AG09319 (cell line): Measurements from ENCODE around the gene MRPL55.

Experiments used
- DNase-seq: peaks from one replicate; pipeline ENCODE4 v3.0.0-alpha.2; 2010; ENCODE audit warnings: low read depth; ENCODE audit errors: extremely low read depth
- TF ChIP-seq, protein P1 (sequence below): IDR thresholded peaks from 2 replicates; pipeline ENCODE4 v1.5.1; 2011; ENCODE audit warnings: low read depth, mild to moderate bottlenecking, inconsistent platforms, low read length, moderate library complexity

Gene MRPL55

DNA sequence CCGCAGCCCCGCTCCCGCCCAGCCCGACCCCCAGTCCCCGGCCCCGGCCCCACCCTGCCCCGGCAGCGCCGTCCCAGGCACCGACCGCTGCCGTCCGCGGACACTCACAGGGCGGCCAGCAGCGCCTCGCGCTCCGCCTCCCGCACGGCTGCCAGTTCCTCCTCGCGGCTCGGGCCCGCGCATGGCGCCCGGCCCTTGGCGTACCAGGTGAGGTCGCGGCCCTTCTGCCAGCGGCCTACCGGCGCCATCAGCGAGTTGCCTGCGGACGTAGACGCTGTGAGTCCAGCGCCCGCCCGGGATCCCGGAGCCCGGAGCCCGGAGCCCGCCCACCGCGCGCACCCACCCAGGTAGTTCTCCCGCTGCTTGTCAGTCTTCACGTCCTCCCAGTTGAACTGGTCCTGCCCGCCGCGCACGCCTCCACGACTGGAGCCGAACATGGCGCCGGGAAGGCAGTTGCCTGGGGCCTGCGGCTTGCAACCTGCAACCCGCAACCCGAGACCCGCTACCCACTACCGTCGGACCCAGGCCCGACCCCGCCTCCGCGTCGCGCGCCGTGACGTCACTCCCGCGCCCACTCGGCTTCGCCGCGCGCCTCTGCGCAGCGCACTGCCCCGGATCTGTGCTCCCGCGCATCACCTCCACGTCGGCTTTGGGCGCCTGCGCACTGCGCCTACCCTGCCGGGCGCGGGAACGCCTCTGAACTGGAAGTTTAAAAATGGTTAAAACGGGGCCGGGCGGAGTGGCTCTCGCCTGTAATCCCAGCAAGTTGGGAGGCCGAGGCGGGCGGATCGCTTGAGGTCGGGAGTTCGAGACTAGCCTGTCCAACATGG, 6.1 kb downstream of the MRPL55 start, which contains the start of gene C1orf35:
Gene C1orf35, minus strand, starts transcription at position 535 of the 830 bp plus-strand sequence. Its CDS starts 98 bp downstream, at position 437.
- TF ChIP-seq, protein P1, sequence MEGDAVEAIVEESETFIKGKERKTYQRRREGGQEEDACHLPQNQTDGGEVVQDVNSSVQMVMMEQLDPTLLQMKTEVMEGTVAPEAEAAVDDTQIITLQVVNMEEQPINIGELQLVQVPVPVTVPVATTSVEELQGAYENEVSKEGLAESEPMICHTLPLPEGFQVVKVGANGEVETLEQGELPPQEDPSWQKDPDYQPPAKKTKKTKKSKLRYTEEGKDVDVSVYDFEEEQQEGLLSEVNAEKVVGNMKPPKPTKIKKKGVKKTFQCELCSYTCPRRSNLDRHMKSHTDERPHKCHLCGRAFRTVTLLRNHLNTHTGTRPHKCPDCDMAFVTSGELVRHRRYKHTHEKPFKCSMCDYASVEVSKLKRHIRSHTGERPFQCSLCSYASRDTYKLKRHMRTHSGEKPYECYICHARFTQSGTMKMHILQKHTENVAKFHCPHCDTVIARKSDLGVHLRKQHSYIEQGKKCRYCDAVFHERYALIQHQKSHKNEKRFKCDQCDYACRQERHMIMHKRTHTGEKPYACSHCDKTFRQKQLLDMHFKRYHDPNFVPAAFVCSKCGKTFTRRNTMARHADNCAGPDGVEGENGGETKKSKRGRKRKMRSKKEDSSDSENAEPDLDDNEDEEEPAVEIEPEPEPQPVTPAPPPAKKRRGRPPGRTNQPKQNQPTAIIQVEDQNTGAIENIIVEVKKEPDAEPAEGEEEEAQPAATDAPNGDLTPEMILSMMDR = no peak
- peak; percentile 64 for DNase-seq

GRCh38 chr1:228101994-228102790, 6.9 kb downstream of the MRPL55 start:
- DNase-seq = no peak
- TF ChIP-seq, protein P1 = peak; percentile 9

DNA sequence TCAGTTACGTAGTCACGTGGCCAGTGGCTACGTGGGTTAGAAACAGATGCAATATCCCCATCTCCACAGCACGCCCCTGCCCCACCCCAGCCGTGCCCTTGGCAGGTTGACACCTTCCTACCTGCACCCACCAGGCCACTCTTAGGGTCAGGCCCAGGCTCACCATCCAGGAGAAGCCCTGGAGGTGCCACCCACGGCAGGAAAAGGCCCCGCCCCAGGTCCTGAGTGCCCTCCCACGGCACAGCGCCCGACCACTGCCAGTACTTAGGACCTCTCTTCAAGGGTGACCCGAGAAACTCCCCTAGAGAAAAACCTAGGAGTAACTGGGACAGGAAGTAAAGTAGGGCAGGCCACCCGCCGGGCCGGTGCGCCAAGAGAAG, 7.5 kb downstream of the MRPL55 start:
- TF ChIP-seq, protein P1 = no peak
- DNase-seq = no peak

DNA sequence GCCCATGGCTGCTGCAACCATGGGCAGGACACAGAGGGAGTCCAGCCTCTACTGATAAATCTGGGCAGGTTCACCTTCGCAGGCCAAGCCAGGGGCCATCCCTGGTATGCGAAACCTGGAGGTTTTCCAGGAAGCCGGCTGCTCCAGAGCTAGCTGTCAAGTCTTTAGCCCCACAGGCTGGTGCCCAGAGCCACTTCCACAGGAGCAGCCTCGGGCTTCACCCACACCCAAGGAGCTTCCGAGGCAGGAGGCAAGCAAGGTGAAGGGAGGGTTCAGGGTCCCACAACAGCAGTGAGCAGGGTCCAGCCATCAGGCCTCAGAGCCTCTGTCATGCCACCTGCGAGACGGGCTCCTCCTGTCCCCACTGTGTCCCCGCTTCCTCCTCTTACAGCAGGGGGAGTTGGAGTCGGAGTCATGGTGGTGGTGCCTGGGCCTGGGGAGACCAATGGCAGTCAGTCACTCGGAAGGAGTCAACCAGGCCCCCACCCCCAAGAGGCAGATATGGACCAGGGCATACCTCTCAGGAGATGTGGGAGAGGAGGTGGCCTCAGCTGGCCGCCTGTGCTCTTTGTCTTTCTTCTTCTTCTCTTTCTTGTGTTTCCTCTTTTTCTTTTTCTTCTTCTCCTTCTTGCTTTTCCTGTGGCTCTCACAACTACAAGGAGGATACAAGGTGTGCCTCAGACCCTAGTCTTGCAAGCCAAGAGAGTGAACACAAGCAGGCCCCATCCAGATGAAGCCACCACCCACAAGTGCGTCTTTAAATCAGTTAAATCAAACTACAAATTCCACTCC, 8.1 kb downstream of the MRPL55 start:
- TF ChIP-seq, protein P1 = no peak
- no peak for DNase-seq

DNA sequence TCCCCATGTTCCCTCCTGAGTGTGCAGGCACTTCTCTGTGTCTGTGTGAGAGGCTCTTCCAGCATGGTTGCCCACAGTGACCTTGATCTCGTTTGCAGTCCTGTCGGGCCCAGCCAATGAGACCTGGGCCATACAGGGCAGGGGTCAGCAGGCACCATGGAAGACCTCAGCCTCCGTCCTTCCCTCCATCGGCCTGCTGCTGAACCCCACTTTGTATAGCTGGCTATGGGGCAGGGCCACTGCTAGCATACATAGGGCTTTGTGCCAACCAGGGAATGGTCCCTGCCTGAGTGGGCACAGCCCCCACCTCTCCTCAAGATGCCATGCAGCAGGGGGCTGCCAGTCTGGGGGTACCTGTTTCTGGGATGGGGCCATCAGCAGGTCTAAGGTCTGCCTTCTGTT, 9.8 kb downstream of the MRPL55 start:
- DNase-seq = no peak
- TF ChIP-seq, protein P1 = no peak

DNA sequence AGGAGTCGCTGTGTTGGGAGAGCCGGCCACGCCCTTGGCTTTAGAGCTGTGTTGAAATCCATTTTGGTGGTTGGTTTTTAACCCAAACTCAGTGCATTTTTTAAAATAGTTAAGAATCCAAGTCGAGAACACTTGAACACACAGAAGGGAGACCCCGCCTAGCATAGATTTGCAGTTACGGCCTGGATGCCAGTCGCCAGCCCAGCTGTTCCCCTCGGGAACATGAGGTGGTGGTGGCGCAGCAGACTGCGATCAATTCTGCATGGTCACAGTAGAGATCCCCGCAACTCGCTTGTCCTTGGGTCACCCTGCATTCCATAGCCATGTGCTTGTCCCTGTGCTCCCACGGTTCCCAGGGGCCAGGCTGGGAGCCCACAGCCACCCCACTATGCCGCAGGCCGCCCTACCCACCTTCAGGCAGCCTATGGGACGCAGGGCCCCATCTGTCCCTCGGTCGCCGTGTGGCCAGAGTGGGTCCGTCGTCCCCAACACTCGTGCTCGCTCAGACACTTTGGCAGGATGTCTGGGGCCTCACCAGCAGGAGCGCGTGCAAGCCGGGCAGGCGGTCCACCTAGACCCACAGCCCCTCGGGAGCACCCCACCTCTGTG, 10.7 kb downstream of the MRPL55 start:
- TF ChIP-seq, protein P1 = no peak
- DNase-seq = no peak
